ENCODE measurements around the gene SAG. TPM values are rescaled to one million over a fixed set of nuclear protein-coding genes. Genes with fewer than 3 reads are reported as not detected.

SAG gene
- total and polyA plus RNA-seq, 2 experiments from 2014 or later = not detected

GRCh38 chr2:233275223-233275622 lies 32.4 kb upstream of the SAG start (continued):
- no peak for TF ChIP-seq REST (IDR thresholded peaks at IDR 0.05; ENCODE audit: unreplicated experiment)
- TF ChIP-seq, protein P1, sequence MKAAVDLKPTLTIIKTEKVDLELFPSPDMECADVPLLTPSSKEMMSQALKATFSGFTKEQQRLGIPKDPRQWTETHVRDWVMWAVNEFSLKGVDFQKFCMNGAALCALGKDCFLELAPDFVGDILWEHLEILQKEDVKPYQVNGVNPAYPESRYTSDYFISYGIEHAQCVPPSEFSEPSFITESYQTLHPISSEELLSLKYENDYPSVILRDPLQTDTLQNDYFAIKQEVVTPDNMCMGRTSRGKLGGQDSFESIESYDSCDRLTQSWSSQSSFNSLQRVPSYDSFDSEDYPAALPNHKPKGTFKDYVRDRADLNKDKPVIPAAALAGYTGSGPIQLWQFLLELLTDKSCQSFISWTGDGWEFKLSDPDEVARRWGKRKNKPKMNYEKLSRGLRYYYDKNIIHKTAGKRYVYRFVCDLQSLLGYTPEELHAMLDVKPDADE (IDR thresholded peaks at IDR 0.05) = no peak
- no peak for TF ChIP-seq ZNF331 (CRISPR knock-in tag; IDR thresholded peaks at IDR 0.05; ENCODE audit: low read depth)
- no peak for TF ChIP-seq EZH2 (IDR thresholded peaks at IDR 0.05; ENCODE audit: low read depth, unreplicated experiment)
- TF ChIP-seq NANOG (IDR thresholded peaks at IDR 0.05; ENCODE audit: borderline replicate concordance) = no peak
- no peak for TF ChIP-seq ZNF114 (CRISPR knock-in tag; IDR thresholded peaks at IDR 0.05)
- no peak for TF ChIP-seq CREB1 (CRISPR knock-in tag; IDR thresholded peaks at IDR 0.05; ENCODE audit: low read depth)
- TF ChIP-seq, protein P2, sequence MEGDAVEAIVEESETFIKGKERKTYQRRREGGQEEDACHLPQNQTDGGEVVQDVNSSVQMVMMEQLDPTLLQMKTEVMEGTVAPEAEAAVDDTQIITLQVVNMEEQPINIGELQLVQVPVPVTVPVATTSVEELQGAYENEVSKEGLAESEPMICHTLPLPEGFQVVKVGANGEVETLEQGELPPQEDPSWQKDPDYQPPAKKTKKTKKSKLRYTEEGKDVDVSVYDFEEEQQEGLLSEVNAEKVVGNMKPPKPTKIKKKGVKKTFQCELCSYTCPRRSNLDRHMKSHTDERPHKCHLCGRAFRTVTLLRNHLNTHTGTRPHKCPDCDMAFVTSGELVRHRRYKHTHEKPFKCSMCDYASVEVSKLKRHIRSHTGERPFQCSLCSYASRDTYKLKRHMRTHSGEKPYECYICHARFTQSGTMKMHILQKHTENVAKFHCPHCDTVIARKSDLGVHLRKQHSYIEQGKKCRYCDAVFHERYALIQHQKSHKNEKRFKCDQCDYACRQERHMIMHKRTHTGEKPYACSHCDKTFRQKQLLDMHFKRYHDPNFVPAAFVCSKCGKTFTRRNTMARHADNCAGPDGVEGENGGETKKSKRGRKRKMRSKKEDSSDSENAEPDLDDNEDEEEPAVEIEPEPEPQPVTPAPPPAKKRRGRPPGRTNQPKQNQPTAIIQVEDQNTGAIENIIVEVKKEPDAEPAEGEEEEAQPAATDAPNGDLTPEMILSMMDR (conservative IDR thresholded peaks at IDR 0.05; ENCODE audit: low read depth in 2 of 2) = no peak

- Histone ChIP-seq H3F3A (replicated peaks; ENCODE audit: low read depth) (no peaks in the 10 kb centered on the region), H3K4me3 (no peak overlapping the region), H3K36me3 (ENCODE audit: insufficient read depth) (peaks cover 69% of the 10 kb centered on the region), H3K4me2 (no peak overlapping the region), H3K27me3 (ENCODE audit: insufficient read depth) (no peaks in the 10 kb centered on the region), H3K4me1 (ENCODE audit: insufficient read depth) (no peaks in the 10 kb centered on the region), H4K20me1 (replicated peaks; ENCODE audit: insufficient read depth) (peaks cover 5% of the 10 kb centered on the region; the same call in 1 of the 2 replicates), H3K79me2 (replicated peaks; ENCODE audit: insufficient read depth) (no peaks in the 10 kb centered on the region), H3K27ac (ENCODE audit: low read depth) (no peak overlapping the region), H3K9me2 (ENCODE audit: insufficient read depth) (no peaks in the 10 kb centered on the region), H2AFZ (no peak overlapping the region)
- peaks cover 2% of the 10 kb centered on the region for H3K27me3 Mint-ChIP-seq (ENCODE audit: insufficient read depth, low read depth, poor library complexity)
- no peaks in the 10 kb centered on the region for H3K9me3 Mint-ChIP-seq
- ATAC-seq = no peak
- DNase-seq (ENCODE audit: low spot score) = no peak
- H3K27ac Mint-ChIP-seq = no peak overlapping the region
- no peak overlapping the region for H3K4me3 Mint-ChIP-seq
- H3K4me1 Mint-ChIP-seq = no peaks in the 10 kb centered on the region
- H3K36me3 Mint-ChIP-seq (ENCODE audit: low read depth) = peaks cover 79% of the 10 kb centered on the region
- TF ChIP-seq NANOG (IDR thresholded peaks at IDR 0.05; ENCODE audit: borderline replicate concordance) (no peak), EZH2 (IDR thresholded peaks at IDR 0.05; ENCODE audit: low read depth, unreplicated experiment) (no peak), EZH2phosphoT487 (IDR thresholded peaks at IDR 0.05; ENCODE audit: unreplicated experiment) (no peak), ZNF462 (CRISPR knock-in tag; IDR thresholded peaks at IDR 0.05) (no peak)
- TF ChIP-seq, protein P2 (conservative IDR thresholded peaks at IDR 0.05; ENCODE audit: low read depth in 2 of 2) = no peak
Measured at GRCh38 chr2:233278921-233279320, 28.7 kb upstream of the SAG start.
